CD8-positive, alpha-beta memory T cell (primary cell): ENCODE data around the gene ANKRD31. TPM values are rescaled to one million over a fixed set of nuclear protein-coding genes. Genes with fewer than 3 reads are reported as not detected.
"Not testable (repeated sequence)": the region's sequence is repeated elsewhere in the genome, so short reads cannot be mapped to it uniquely, and the experiment has no call there.

Experiments
- CTCF ChIA-PET: fragments of 350-600 bp; sonication (Branson Sonifier 250); formaldehyde crosslinking; loops from one replicate; lab custom pipeline; 2021; ENCODE audit warnings: antibody characterized with exemption; lab: Charles Lee
- POLR2A ChIA-PET: fragments of 350-600 bp; sonication (Branson Sonifier 250); formaldehyde crosslinking; loops from one replicate; lab custom pipeline; 2021; ENCODE audit warnings: antibody characterized with exemption; lab: Charles Lee
- DNase-seq, 5 donors: peaks; one replicate each; pipeline versions ENCODE4 v3.0.0 to v3.0.0-alpha.2; 2020 to 2022; ENCODE audit warnings: mixed read lengths in 1 of 5
- H3K27ac ChIP-seq: one replicate; pipeline ENCODE4 v1.7.0; 2013; ENCODE audit warnings: low read depth, mild to moderate bottlenecking, low read length, moderate library complexity
- H3K27me3 ChIP-seq: 2 replicates; pipeline ENCODE4 v1.7.0; 2013; ENCODE audit warnings: low read length, mild to moderate bottlenecking; ENCODE audit not compliant: insufficient read depth, poor library complexity, severe bottlenecking
- H3K36me3 ChIP-seq: 2 replicates; pipeline ENCODE4 v1.7.0; 2013; ENCODE audit warnings: mild to moderate bottlenecking, low read length, moderate library complexity; ENCODE audit not compliant: insufficient read depth
- H3K4me1 ChIP-seq: 2 replicates; pipeline ENCODE4 v1.7.0; 2013; ENCODE audit warnings: mild to moderate bottlenecking, low read length, moderate library complexity; ENCODE audit not compliant: insufficient read depth
- H3K4me3 ChIP-seq: 2 replicates; pipeline ENCODE4 v1.7.0; 2013; ENCODE audit warnings: mild to moderate bottlenecking, low read length
- H3K9me3 ChIP-seq: 2 replicates; pipeline ENCODE4 v1.7.0; 2013; ENCODE audit warnings: mild to moderate bottlenecking, low read length
- H3K27ac Mint-ChIP-seq, 8 donors: one replicate each; pipeline ENCODE4 v1.8.0; 2020 to 2021; ENCODE audit warnings: mixed read lengths in 8 of 8, mild to moderate bottlenecking in 6 of 8, inconsistent platforms in 3 of 8, moderate library complexity in 3 of 8
- H3K27me3 Mint-ChIP-seq, 2 donors: one replicate each; pipeline ENCODE4 v1.8.0; 2020 to 2021; ENCODE audit warnings: mixed read lengths in 2 of 2, mild to moderate bottlenecking in 1 of 2, moderate library complexity in 1 of 2
- H3K36me3 Mint-ChIP-seq, 3 donors: one replicate each; pipeline ENCODE4 v1.8.0; 2020 to 2021; ENCODE audit warnings: mixed read lengths in 3 of 3, inconsistent platforms in 1 of 3, mild to moderate bottlenecking in 1 of 3
- H3K4me1 Mint-ChIP-seq, 3 donors: one replicate each; pipeline ENCODE4 v1.8.0; 2020 to 2021; ENCODE audit warnings: mixed read lengths in 3 of 3, inconsistent platforms in 1 of 3, mild to moderate bottlenecking in 1 of 3
- H3K4me3 Mint-ChIP-seq, 7 donors: one replicate each; pipeline ENCODE4 v1.8.0; 2020 to 2021; ENCODE audit warnings: mixed read lengths in 7 of 7, mild to moderate bottlenecking in 6 of 7, moderate library complexity in 4 of 7, inconsistent platforms in 2 of 7
- H3K9me3 Mint-ChIP-seq, 5 donors: one replicate each; pipeline ENCODE4 v1.8.0; 2020 to 2022; ENCODE audit warnings: mixed read lengths in 5 of 5, mild to moderate bottlenecking in 3 of 5, moderate library complexity in 2 of 5, inconsistent platforms in 1 of 5
- polyA plus RNA-seq: library from polyadenylated mRNA; unstranded; fragments of 300-500 nt; fragmentation: Illumina TruSeq; gene quantifications from one replicate; pipeline ENCODE4 v1.2.3, GENCODE V29; 2021
- total RNA-seq, 2 experiments: library from RNA; stranded (reverse); gene quantifications; one replicate each; pipeline ENCODE4 v1.2.3, GENCODE V29; 2021

ANKRD31 gene
- total and polyA plus RNA-seq, 3 experiments from 2014 or later: 0.33 to 0.66 (median 0.64) TPM

DNA sequence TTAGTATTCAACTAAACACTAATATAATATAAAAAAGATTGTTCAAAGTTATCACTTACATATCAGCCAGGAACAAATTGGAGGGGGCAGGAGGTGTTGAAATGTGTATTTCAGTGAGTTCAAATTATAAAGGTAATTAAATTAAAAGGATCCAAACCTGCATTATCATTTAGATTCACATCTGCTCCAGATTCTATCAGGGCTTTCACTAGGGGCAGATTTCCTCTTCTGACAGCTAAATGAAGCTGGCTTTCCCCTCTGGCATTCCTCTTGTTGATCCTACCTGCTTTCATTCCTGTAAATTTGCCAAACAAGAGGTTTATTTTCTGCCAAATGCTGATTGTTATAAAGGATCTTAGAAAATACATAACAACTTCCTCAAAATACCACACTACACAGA, 98.0 kb downstream of the ANKRD31 start:
- H3K27me3 ChIP-seq: no peaks in the 10 kb centered on the region
- Mint-ChIP-seq H3K4me1 (peaks cover 8 to 10% (median 8%) of the 10 kb centered on the region in 3 donors), H3K36me3 (peaks cover 0 to 4% (median 0%) of the 10 kb centered on the region in 3 donors), H3K27me3 (peaks cover 0 to 1% of the 10 kb centered on the region in 2 donors), H3K27ac (no peak overlapping the region), H3K9me3 (peaks cover 0 to 4% (median 0%) of the 10 kb centered on the region in 5 donors), H3K4me3 (no peak overlapping the region)
- no peaks in the 10 kb centered on the region for H3K9me3 ChIP-seq
- ChIA-PET CTCF (no interaction called here), POLR2A (no interaction called here)
- no peak for DNase-seq
- H3K36me3 ChIP-seq: no peaks in the 10 kb centered on the region
- no peak overlapping the region for H3K4me3 ChIP-seq
- no peak overlapping the region for H3K27ac ChIP-seq
- no peaks in the 10 kb centered on the region for H3K4me1 ChIP-seq

DNA sequence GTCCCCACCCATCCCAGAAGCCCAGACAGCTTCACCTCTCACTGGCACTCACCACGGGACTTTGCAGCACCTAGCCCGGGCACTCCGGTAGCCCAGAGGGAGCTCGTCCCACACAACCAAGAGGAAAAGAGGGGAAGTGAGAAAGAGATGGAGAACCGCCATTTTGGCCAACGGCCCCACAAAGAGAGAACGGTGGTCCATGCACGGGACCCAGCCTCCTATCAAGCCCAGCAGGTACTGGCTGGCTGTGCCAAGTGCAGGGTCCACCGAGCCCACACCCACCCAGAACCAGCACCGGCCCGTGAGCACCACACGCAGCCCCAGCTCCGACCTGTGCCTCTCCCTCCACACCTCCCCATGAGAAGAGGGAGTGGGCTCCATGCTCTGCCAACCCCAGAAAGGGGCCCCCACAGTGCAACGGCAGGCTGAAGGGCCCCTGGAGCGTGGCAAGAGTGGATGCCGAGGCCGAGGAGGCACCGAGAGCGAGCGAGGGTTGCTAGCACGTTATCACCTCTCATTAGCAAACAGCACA, 105.8 kb downstream of the ANKRD31 start:
- POLR2A ChIA-PET: no interaction called here
- CTCF ChIA-PET: no interaction called here

DNA sequence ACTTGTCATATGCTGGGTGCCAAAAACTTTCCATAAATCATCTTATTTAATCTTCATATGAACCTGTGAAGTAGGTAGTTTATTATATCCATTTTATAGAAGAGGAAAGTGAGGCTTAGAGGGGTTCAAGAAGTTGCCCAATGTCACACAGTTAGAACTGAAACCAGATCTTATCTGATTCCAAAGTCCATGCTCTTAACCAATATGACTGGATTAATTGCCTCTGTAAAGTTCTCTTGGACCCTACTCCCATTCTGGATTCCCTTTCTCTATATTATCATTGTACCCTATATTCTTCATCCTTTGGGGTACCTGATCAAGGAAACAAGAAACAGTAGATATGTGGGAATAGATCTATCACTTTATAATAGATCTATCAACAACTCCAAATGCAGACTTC, 119.8 kb downstream of the ANKRD31 start:
- no peaks in the 10 kb centered on the region for H3K36me3 ChIP-seq
- no peak for DNase-seq
- POLR2A ChIA-PET: no interaction called here
- no peak overlapping the region for H3K27ac ChIP-seq
- no peak overlapping the region for H3K4me3 ChIP-seq
- Mint-ChIP-seq H3K27ac (no peak overlapping the region), H3K4me3 (no peak overlapping the region), H3K9me3 (peaks cover 0 to 8% (median 4%) of the 10 kb centered on the region in 5 donors), H3K4me1 (no peaks in the 10 kb centered on the region), H3K36me3 (peaks cover 0 to 7% (median 3%) of the 10 kb centered on the region in 3 donors), H3K27me3 (peaks cover 3 to 4% of the 10 kb centered on the region in 2 donors)
- no peaks in the 10 kb centered on the region for H3K4me1 ChIP-seq
- CTCF ChIA-PET: no interaction called here
- H3K9me3 ChIP-seq: no peaks in the 10 kb centered on the region
- no peaks in the 10 kb centered on the region for H3K27me3 ChIP-seq

More for the DNA sequence above, 105.8 kb downstream of the ANKRD31 start:
- Mint-ChIP-seq H3K4me1 (no peaks in the 10 kb centered on the region), H3K9me3 (peaks cover 2 to 6% (median 4%) of the 10 kb centered on the region in 5 donors), H3K27ac (no peak overlapping the region), H3K4me3 (no peak overlapping the region), H3K27me3 (peaks cover 0 to 5% of the 10 kb centered on the region in 2 donors), H3K36me3 (peaks cover 0 to 10% (median 2%) of the 10 kb centered on the region in 3 donors)
- Histone ChIP-seq H3K9me3 (no peaks in the 10 kb centered on the region), H3K4me3 (no peak overlapping the region), H3K27ac (no peak overlapping the region), H3K27me3 (no peaks in the 10 kb centered on the region), H3K4me1 (no peaks in the 10 kb centered on the region), H3K36me3 (no peaks in the 10 kb centered on the region)
- no peak for DNase-seq

DNA sequence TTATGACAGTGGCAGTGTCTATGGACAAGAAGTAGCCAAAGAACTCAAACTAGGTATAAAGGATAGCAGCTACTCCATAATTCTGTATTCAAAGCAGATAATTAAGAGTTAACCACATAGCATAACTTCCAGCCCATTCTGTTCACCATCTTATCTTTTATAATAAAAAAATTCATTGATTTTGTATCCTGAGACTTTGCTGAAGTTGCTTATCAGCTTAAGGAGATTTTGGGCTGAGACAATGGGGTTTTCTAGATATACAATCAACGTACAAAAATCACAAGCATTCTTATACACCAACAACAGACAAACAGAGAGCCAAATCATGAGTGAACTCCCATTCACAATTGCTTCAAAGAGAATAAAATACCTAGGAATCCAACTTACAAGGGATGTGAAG, 122.4 kb downstream of the ANKRD31 start:
- H3K27ac ChIP-seq, H3K9me3 Mint-ChIP-seq, DNase-seq, H3K27me3 Mint-ChIP-seq, H3K4me1 ChIP-seq, H3K4me3 ChIP-seq, H3K27me3 ChIP-seq, H3K4me1 Mint-ChIP-seq, H3K36me3 ChIP-seq, H3K4me3 Mint-ChIP-seq, H3K27ac Mint-ChIP-seq, CTCF ChIA-PET, POLR2A ChIA-PET, H3K36me3 Mint-ChIP-seq, H3K9me3 ChIP-seq: not testable (repeated sequence)

DNA sequence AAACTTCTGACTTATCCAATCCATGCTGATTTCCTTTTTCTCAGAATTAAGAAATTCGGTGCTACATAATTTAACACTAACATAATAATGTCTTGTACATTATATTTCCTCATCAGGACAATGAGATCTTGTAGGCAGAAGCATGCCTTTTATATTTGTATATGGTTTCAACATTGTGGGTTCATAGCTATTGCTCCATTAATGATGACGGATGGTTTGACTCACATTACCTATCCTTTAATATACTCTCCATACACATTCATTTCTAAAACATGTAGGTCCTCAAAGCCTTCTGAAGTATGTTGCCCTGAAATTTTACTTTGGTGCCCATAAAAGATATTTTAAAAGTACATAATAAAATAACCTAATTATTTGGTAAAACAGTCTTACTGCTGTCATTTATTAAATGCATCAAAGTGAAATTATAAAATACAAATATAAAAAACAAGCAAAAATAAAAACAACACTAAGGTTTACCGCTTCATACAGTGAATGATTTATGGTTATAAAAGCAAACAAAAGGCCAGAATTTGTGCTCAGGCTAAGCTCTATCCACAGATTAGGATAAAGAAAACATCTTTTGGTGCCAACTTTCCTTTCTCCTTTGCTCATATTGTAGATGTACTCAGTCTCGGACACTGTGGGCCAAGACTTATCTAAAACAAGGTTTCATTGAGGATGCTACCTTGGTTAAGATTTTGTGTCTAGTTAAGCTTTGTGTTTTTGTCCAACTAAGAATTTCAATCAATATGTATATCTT, 123.1 kb downstream of the ANKRD31 start:
- Mint-ChIP-seq H3K9me3 (peaks cover 0 to 3% (median 0%) of the 10 kb centered on the region in 5 donors), H3K4me3 (no peak overlapping the region), H3K27ac (no peak overlapping the region), H3K4me1 (peaks cover 0 to 4% (median 3%) of the 10 kb centered on the region in 3 donors), H3K27me3 (peaks cover 0 to 4% of the 10 kb centered on the region in 2 donors), H3K36me3 (no peaks in the 10 kb centered on the region)
- H3K4me3 ChIP-seq: no peak overlapping the region
- ChIA-PET CTCF (no interaction called here), POLR2A (no interaction called here)
- no peak for DNase-seq
- no peaks in the 10 kb centered on the region for H3K27me3 ChIP-seq
- no peaks in the 10 kb centered on the region for H3K36me3 ChIP-seq
- no peak overlapping the region for H3K27ac ChIP-seq
- H3K9me3 ChIP-seq: no peaks in the 10 kb centered on the region
- H3K4me1 ChIP-seq: peaks cover 7% of the 10 kb centered on the region

DNA sequence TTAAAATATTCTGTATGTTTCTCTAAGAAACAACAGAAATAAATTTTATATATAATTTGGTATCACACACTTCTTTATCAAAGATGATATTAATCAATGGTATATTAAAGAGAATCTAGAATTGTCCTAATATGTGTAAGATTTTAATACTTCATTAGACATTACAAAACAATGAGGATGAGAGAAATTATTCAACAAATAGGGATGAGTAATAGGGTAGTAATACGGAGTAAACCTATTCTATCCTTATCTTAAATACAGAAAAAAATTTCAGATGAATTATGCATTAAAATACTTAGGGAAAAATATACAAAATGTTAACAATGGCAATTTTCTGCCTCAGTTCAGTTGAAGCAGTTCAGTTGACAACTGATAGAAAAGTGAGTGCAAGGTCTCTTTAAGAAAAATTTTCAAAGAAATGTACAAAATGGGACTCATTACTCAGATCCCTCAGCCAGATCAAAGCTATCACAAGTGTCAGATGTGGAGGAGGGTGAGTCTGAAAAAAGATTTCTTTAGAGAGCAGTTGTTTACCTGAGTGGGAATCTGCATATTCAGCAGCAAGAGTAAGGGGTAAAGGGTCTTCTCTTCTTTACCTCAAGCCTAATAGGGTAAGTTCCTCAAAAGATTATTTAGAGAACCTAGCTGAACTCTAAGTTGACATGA, 127.6 kb downstream of the ANKRD31 start:
- no peaks in the 10 kb centered on the region for H3K36me3 ChIP-seq
- H3K9me3 Mint-ChIP-seq: no peaks in the 10 kb centered on the region
- peaks cover 0 to 4% (median 3%) of the 10 kb centered on the region in 3 donors for H3K4me1 Mint-ChIP-seq
- no peaks in the 10 kb centered on the region for H3K9me3 ChIP-seq
- peak in 1 of 5 donors; percentile 26 for DNase-seq
- peaks cover 4 to 20% of the 10 kb centered on the region in 2 donors for H3K27me3 Mint-ChIP-seq
- H3K27ac Mint-ChIP-seq: no peak overlapping the region
- CTCF ChIA-PET: no interaction called here
- H3K27me3 ChIP-seq: no peaks in the 10 kb centered on the region
- no peak overlapping the region for H3K4me3 ChIP-seq
- H3K27ac ChIP-seq: no peak overlapping the region
- POLR2A ChIA-PET: no interaction called here
- no peaks in the 10 kb centered on the region for H3K36me3 Mint-ChIP-seq
- H3K4me3 Mint-ChIP-seq: no peak overlapping the region
- peaks cover 7% of the 10 kb centered on the region for H3K4me1 ChIP-seq

DNA sequence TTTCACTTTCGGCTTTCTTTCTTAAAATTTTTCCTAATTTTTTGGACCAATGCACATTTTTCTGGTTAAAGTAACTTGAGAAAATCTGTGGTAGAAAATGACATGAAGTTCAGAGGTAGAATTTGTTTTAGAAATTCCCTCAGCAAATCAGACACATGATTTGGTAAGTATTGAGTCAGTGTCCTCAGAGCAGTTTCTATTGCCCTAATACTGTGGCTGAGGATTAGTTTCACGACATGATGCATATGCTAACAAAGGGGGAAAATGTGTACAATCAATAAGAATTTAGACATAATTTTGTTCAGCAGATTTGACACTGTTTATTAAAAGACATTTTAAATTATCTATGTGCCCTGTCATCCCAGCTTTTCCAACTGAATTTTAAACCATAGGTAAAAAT, 128.2 kb downstream of the ANKRD31 start:
- no peak overlapping the region for H3K4me3 ChIP-seq
- peaks cover 7% of the 10 kb centered on the region for H3K4me1 ChIP-seq
- Mint-ChIP-seq H3K27ac (no peak overlapping the region), H3K27me3 (peaks cover 4 to 23% of the 10 kb centered on the region in 2 donors), H3K4me3 (no peak overlapping the region), H3K36me3 (peaks cover 0 to 1% (median 0%) of the 10 kb centered on the region in 3 donors), H3K9me3 (peaks cover 0 to 1% (median 0%) of the 10 kb centered on the region in 5 donors), H3K4me1 (peaks cover 0 to 4% (median 3%) of the 10 kb centered on the region in 3 donors)
- ChIA-PET CTCF (no interaction called here), POLR2A (no interaction called here)
- no peaks in the 10 kb centered on the region for H3K36me3 ChIP-seq
- H3K27me3 ChIP-seq: no peaks in the 10 kb centered on the region
- no peak for DNase-seq
- H3K9me3 ChIP-seq: no peaks in the 10 kb centered on the region
- no peak overlapping the region for H3K27ac ChIP-seq

DNA sequence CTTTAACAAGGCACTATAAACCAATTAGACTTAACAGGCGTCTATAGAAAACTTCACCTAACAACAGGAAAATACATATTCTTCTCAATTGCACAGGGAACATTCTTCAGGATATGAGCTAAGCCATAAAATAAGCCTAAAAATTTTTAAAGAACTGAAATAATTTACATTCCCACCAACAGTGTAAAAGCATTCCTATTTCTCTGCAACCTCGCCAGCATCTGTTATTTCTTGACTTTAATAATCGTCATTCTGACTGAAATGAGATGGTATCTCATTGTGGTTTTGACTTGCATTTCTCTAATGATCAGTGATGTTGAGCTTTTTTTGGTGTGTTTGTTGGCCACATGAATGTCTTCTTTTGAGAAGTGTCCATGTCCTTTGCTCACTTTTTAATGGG, 140.7 kb downstream of the ANKRD31 start:
- CTCF ChIA-PET, H3K27me3 Mint-ChIP-seq, DNase-seq, H3K4me1 ChIP-seq, H3K27me3 ChIP-seq, H3K27ac ChIP-seq, H3K9me3 ChIP-seq, H3K4me3 Mint-ChIP-seq, H3K36me3 ChIP-seq, H3K4me3 ChIP-seq, POLR2A ChIA-PET: not testable (repeated sequence)
- Mint-ChIP-seq H3K4me1 (peaks cover 9 to 15% (median 9%) of the 10 kb centered on the region in 3 donors), H3K36me3 (peaks cover 0 to 18% (median 0%) of the 10 kb centered on the region in 3 donors), H3K27ac (peak overlapping the region in 2 of 8 donors; percentile 42 to 55), H3K9me3 (peaks cover 0 to 10% (median 4%) of the 10 kb centered on the region in 5 donors)
